Stimulated activated CD4-positive, alpha-beta T cell treated with anti-CD3 and anti-CD28 coated beads, Interleukin-12 subunit alpha, Interleukin-12 subunit beta, amount 100 ng/mL, for 48 hours (primary cell): ENCODE measurements around the gene AHNAK.

ENCODE experiments used
- DNase-seq, 3 donors: peaks; one replicate each; pipeline ENCODE4 v3.0.0-alpha.2; 2020; ENCODE audit warnings: low read depth in 2 of 3, low spot score in 1 of 3

The AHNAK gene

GRCh38 chr11:62536301-62536957 is 10.2 kb downstream of the AHNAK start:
- DNase-seq: no peak

GRCh38 chr11:62535802-62536201 is 10.8 kb downstream of the AHNAK start:
- no peak for DNase-seq

- no peak for DNase-seq
Observed at GRCh38 chr11:62534779-62535545, 11.6 kb downstream of the AHNAK start.

- no peak for DNase-seq
Observed at GRCh38 chr11:62532096-62532495, 14.5 kb downstream of the AHNAK start.

- no peak for DNase-seq
Observed at GRCh38 chr11:62516736-62517371, 29.8 kb downstream of the AHNAK start.

- no peak for DNase-seq
Observed at GRCh38 chr11:62514151-62514550, 32.5 kb downstream of the AHNAK start.

GRCh38 chr11:62513626-62514025 is 33.0 kb downstream of the AHNAK start:
- DNase-seq: no peak

- DNase-seq: no peak
Observed at GRCh38 chr11:62512961-62513360, 33.6 kb downstream of the AHNAK start.

GRCh38 chr11:62508336-62509058 is 38.1 kb downstream of the AHNAK start:
- no peak for DNase-seq

- no peak for DNase-seq
Observed at GRCh38 chr11:62507125-62507422, 39.5 kb downstream of the AHNAK start.

- no peak for DNase-seq
Observed at GRCh38 chr11:62506413-62507124, 40.0 kb downstream of the AHNAK start.

GRCh38 chr11:62505440-62506091 is 41.0 kb downstream of the AHNAK start:
- no peak for DNase-seq

- DNase-seq: no peak
Observed at GRCh38 chr11:62505059-62505439, 41.6 kb downstream of the AHNAK start.

- no peak for DNase-seq
Observed at GRCh38 chr11:62504158-62504973, 42.2 kb downstream of the AHNAK start.

GRCh38 chr11:62502030-62502730 is 44.4 kb downstream of the AHNAK start:
- DNase-seq: no peak

- no peak for DNase-seq
Observed at GRCh38 chr11:62501432-62501891, 45.1 kb downstream of the AHNAK start.

- no peak for DNase-seq
Observed at GRCh38 chr11:62500650-62501030, 46.0 kb downstream of the AHNAK start.

GRCh38 chr11:62499944-62500649 is 46.5 kb downstream of the AHNAK start:
- no peak for DNase-seq
